ENCODE results near the gene VWC2.

DNA sequence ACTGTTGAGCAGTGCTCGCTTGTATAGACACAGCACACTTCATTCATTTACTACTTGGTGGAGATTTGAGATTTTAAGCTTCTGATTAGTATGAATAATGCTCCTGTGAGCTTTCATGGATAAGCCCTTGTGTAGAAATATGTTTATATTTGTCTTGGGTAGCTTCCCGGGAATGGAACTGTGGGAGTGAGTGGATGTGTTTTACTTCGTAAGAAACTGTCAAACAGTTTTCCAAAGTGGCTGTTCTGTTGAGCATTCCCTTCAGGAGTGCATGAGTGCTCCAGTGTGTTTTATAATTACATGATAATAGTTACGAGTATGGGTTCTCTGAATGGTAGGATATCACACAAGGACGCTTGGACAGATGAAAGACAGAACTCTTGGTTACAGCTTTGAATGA is 49.4 kb downstream of the VWC2 start:
- TF ChIP-seq, protein P1, sequence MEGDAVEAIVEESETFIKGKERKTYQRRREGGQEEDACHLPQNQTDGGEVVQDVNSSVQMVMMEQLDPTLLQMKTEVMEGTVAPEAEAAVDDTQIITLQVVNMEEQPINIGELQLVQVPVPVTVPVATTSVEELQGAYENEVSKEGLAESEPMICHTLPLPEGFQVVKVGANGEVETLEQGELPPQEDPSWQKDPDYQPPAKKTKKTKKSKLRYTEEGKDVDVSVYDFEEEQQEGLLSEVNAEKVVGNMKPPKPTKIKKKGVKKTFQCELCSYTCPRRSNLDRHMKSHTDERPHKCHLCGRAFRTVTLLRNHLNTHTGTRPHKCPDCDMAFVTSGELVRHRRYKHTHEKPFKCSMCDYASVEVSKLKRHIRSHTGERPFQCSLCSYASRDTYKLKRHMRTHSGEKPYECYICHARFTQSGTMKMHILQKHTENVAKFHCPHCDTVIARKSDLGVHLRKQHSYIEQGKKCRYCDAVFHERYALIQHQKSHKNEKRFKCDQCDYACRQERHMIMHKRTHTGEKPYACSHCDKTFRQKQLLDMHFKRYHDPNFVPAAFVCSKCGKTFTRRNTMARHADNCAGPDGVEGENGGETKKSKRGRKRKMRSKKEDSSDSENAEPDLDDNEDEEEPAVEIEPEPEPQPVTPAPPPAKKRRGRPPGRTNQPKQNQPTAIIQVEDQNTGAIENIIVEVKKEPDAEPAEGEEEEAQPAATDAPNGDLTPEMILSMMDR (IDR thresholded peaks at IDR 0.05): no peak
- TF ChIP-seq EZH2 (IDR thresholded peaks at IDR 0.05; ENCODE audit: borderline replicate concordance, insufficient read depth, low read depth, low read length, poor library complexity, severe bottlenecking): no peak
